OCI-M2 (cell line): ENCODE data around the gene BATF3.
"Not testable (repeated sequence)": the region's sequence is repeated elsewhere in the genome, so short reads cannot be mapped to it uniquely, and the experiment has no call there.

Experiments used
- DNase-seq: peaks from one replicate; lab custom pipeline; 2025; ENCODE audit not compliant: unreplicated experiment; lab: John Stamatoyannopoulos, UW

Gene BATF3

GRCh38 chr1:212664409-212665199, 35.0 kb downstream of the BATF3 start:
- DNase-seq = no peak

- not testable (repeated sequence) for DNase-seq
Measured at GRCh38 chr1:212658250-212658649, 41.4 kb downstream of the BATF3 start.

- no peak for DNase-seq
Measured at GRCh38 chr1:212656730-212657129, 42.9 kb downstream of the BATF3 start.

- no peak for DNase-seq
Measured at GRCh38 chr1:212655668-212656440, 43.8 kb downstream of the BATF3 start.

GRCh38 chr1:212652609-212653008, 47.0 kb downstream of the BATF3 start:
- no peak for DNase-seq

GRCh38 chr1:212651977-212652376, 47.7 kb downstream of the BATF3 start:
- DNase-seq = no peak

GRCh38 chr1:212651521-212651920, 48.1 kb downstream of the BATF3 start:
- DNase-seq = no peak

GRCh38 chr1:212650228-212650627, 49.4 kb downstream of the BATF3 start:
- no peak for DNase-seq

- no peak for DNase-seq
Measured at GRCh38 chr1:212649020-212649419, 50.6 kb downstream of the BATF3 start.

- DNase-seq = no peak
Measured at GRCh38 chr1:212648431-212648830, 51.2 kb downstream of the BATF3 start.

GRCh38 chr1:212647004-212647403, 52.6 kb downstream of the BATF3 start:
- no peak for DNase-seq

- no peak for DNase-seq
Measured at GRCh38 chr1:212646588-212646987, 53.1 kb downstream of the BATF3 start.

- no peak for DNase-seq
Measured at GRCh38 chr1:212645546-212646543, 53.8 kb downstream of the BATF3 start.

- DNase-seq = no peak
Measured at GRCh38 chr1:212644866-212645545, 54.6 kb downstream of the BATF3 start.

- no peak for DNase-seq
Measured at GRCh38 chr1:212643877-212644276, 55.8 kb downstream of the BATF3 start.

GRCh38 chr1:212641956-212642355, 57.7 kb downstream of the BATF3 start:
- no peak for DNase-seq

GRCh38 chr1:212640223-212640878, 59.3 kb downstream of the BATF3 start:
- DNase-seq = no peak

- DNase-seq = not testable (repeated sequence)
Measured at GRCh38 chr1:212639524-212639923, 60.1 kb downstream of the BATF3 start.

- DNase-seq = no peak
Measured at GRCh38 chr1:212638492-212639151, 61.0 kb downstream of the BATF3 start.
